Gastroesophageal sphincter (tissue), 4 donors: ENCODE data around the gene NRG2. TPM values are rescaled to one million over a fixed set of nuclear protein-coding genes. Genes with fewer than 3 reads are reported as not detected.

ENCODE experiments used
- ATAC-seq: fragments of 150-250 bp; one replicate; pipeline ENCODE4 v1.9.1; 2016; ENCODE audit warnings: mild to moderate bottlenecking, moderate library complexity
- H3K27ac ChIP-seq, 4 donors: fragments of 200-600 bp; sonication (generic) in 3 of 4; 1 replicate in 3 of 4; 2 replicates in 1 of 4; pipeline ENCODE4 v1.5.1; 2016 to 2019
- H3K27me3 ChIP-seq: fragments of 200-600 bp; sonication (generic); one replicate; pipeline ENCODE4 v1.5.1; 2019
- H3K36me3 ChIP-seq, 2 donors: fragments of 200-600 bp; sonication (generic); one replicate each; pipeline ENCODE4 v1.5.1; 2019; ENCODE audit warnings: control low read depth in 1 of 2
- H3K4me1 ChIP-seq, 3 donors: fragments of 200-600 bp; sonication (generic); 1 replicate in 2 of 3; 2 replicates in 1 of 3; pipeline ENCODE4 v1.5.1; 2016 to 2019; ENCODE audit warnings: control low read depth in 2 of 3
- H3K4me3 ChIP-seq, 2 donors: fragments of 200-600 bp; sonication (generic); one replicate each; pipeline ENCODE4 v1.5.1; 2019; ENCODE audit warnings: mild to moderate bottlenecking in 1 of 2, moderate library complexity in 1 of 2
- H3K9me3 ChIP-seq, 3 donors: fragments of 200-600 bp; sonication (generic); one replicate each; pipeline ENCODE4 v1.5.1; 2017 to 2019; ENCODE audit warnings: control low read depth in 2 of 3
- CTCF ChIP-seq, 4 experiments: fragments of 200-600 bp in 2 of 4; fragments of 450-650 bp in 2 of 4; sonication (generic) in 1 of 4; IDR thresholded peaks; one replicate each; pipeline ENCODE4 v1.5.1; 2017 to 2019; ENCODE audit warnings: antibody characterized with exemption in 4 of 4, mild to moderate bottlenecking in 2 of 4, moderate library complexity in 2 of 4
- EP300 ChIP-seq: sonication (generic); formaldehyde crosslinking; IDR thresholded peaks from one replicate; pipeline ENCODE4 v1.6.1; 2017; ENCODE audit warnings: antibody characterized with exemption, mild to moderate bottlenecking
- POLR2A ChIP-seq, 2 donors: fragments of 450-650 bp; IDR thresholded peaks; one replicate each; pipeline ENCODE4 v1.6.1; 2017; ENCODE audit warnings: antibody characterized with exemption in 2 of 2, mild to moderate bottlenecking in 2 of 2, moderate library complexity in 1 of 2
- POLR2AphosphoS5 ChIP-seq: sonication (generic); formaldehyde crosslinking; IDR thresholded peaks from one replicate; pipeline ENCODE4 v1.6.1; 2017; ENCODE audit warnings: antibody characterized with exemption
- whole genome bisulfite sequencing, 2 donors: methylation state at CpG; one replicate each; pipeline ENCODE4 v1.1.5; 2018; ENCODE audit warnings: low coverage in 1 of 2; 5-methylcytosine and 5-hydroxymethylcytosine counted together
- total RNA-seq, 4 donors: library from RNA; depleted of rRNA; stranded (reverse); fragments of >200 nt; gene quantifications; one replicate each; pipeline ENCODE4 v1.1.0, GENCODE V29; 2016

NRG2 gene
- total RNA-seq, 4 donors from 2014 or later: 3.2 to 7.6 (median 5.1) TPM

- 47 to 100% methylated on average over 1 to 3 of the region's 43 CpGs for WGBS, 2 donors
- H3K4me3 ChIP-seq: peak overlapping the region; percentile 67 to 72
- TF ChIP-seq POLR2A (IDR thresholded peaks at IDR 0.05): no peak
- TF ChIP-seq EP300: no peak
- no peak for TF ChIP-seq CTCF (IDR thresholded peaks at IDR 0.05)
- H3K27ac ChIP-seq: peak overlapping the region in 3 of 4 donors; percentile 80 to 89 (median 80)
- ATAC-seq: no peak
- no peaks in the 10 kb centered on the region for H3K27me3 ChIP-seq
- H3K4me1 ChIP-seq: peaks cover 0 to 13% (median 0%) of the 10 kb centered on the region in 3 donors
- H3K36me3 ChIP-seq: peaks cover 0 to 25% of the 10 kb centered on the region in 2 donors
- no peaks in the 10 kb centered on the region for H3K9me3 ChIP-seq
Observed at GRCh38 chr5:139848508-139849100, 194.5 kb downstream of the NRG2 start.

- Histone ChIP-seq H3K4me1 (peaks cover 0 to 13% (median 0%) of the 10 kb centered on the region in 3 donors), H3K9me3 (no peaks in the 10 kb centered on the region), H3K4me3 (peak overlapping the region; percentile 67 to 72), H3K27ac (peak overlapping the region in 3 of 4 donors; percentile 80 to 89 (median 80)), H3K27me3 (no peaks in the 10 kb centered on the region), H3K36me3 (peaks cover 0 to 24% of the 10 kb centered on the region in 2 donors)
- peak; percentile 87 for ATAC-seq
- no peak for TF ChIP-seq POLR2AphosphoS5
- no peak for TF ChIP-seq EP300
- TF ChIP-seq CTCF (IDR thresholded peaks at IDR 0.05): peak in 3 of 4 experiments; percentile 20 to 33 (median 30)
- peak; percentile 41 to 51 for TF ChIP-seq POLR2A (IDR thresholded peaks at IDR 0.05)
- no CpG with 5 or more reads among the region's 107 CpGs for WGBS, 2 donors
Observed at GRCh38 chr5:139847790-139848507, 195.2 kb downstream of the NRG2 start.

DNA sequence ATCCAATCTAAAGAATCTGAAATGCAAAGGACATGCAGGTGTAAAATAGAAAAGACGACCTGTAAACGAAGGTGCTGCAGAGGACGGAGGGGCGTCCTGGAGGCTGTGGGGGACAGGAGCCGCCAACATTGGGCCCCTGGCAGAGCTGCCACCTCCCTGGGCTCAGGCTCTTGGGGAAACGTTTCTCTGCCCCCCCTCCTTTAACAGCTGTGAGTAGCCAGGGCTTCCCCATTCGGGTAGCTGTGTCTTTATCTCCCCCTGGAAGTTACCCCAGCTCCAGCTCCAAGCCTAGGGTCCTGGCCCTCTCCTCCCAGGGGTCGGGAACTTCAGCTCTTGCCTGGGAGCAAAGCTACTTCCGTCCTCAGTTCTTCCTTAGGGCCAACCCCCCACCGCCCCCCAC, 196.0 kb downstream of the NRG2 start:
- H3K9me3 ChIP-seq: no peaks in the 10 kb centered on the region
- H3K27ac ChIP-seq: no peak overlapping the region
- no peak overlapping the region for H3K4me3 ChIP-seq
- peaks cover 0 to 15% of the 10 kb centered on the region in 2 donors for H3K36me3 ChIP-seq
- no peak for ATAC-seq
- 45 to 65% methylated on average over 6 to 7 of the region's 10 CpGs for WGBS, 2 donors
- no peaks in the 10 kb centered on the region for H3K27me3 ChIP-seq
- H3K4me1 ChIP-seq: peaks cover 0 to 13% (median 0%) of the 10 kb centered on the region in 3 donors
- TF ChIP-seq POLR2A (IDR thresholded peaks at IDR 0.05) (no peak), POLR2AphosphoS5 (no peak), EP300 (no peak), CTCF (IDR thresholded peaks at IDR 0.05) (no peak)

DNA sequence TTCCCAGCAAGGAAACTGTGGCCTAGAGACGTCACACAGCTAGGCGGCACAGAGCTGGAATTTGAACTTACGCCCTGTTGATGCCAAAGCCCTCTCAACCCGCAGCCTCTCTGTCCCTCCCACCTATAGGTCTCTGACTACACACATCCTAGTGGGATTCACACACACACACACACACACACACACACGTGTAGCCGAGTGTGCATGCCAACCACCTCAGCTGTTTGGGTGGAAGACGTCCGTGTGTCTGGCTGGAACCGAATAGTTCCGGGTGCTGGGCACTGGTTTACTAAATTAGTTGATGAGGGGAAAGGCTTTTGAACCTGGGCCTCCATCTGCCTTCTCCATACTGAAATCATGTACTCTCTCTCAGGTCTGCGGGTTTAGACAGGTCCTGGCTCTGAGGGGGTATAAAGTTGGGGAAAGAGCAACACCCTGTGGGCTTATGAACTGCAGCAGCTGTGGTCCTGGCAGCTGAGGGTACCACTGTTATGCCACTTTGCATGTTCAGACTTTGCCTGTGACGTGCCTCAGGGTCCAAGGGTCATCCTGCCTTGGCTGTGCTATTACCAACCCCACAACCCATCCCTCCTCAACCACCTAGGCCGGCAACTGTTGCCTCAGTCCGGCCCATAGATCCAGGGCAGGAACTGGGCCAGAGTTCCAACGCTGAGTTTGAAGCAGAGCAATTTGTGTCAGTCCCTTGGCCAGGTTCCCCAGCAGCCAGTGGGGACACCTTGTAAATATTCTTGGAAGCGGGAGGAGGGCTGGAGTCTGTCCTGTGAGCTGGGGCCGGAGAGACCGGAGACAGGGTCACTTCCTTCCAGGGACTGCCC, 197.0 kb downstream of the NRG2 start:
- no peak overlapping the region for H3K4me3 ChIP-seq
- ATAC-seq: no peak
- no peak for TF ChIP-seq CTCF (IDR thresholded peaks at IDR 0.05)
- no peak for TF ChIP-seq EP300
- no peak for TF ChIP-seq POLR2AphosphoS5
- no peak for TF ChIP-seq POLR2A (IDR thresholded peaks at IDR 0.05)
- H3K4me1 ChIP-seq: peaks cover 0 to 13% (median 0%) of the 10 kb centered on the region in 3 donors
- H3K9me3 ChIP-seq: no peaks in the 10 kb centered on the region
- H3K27ac ChIP-seq: no peak overlapping the region
- no peaks in the 10 kb centered on the region for H3K27me3 ChIP-seq
- peaks cover 0 to 5% of the 10 kb centered on the region in 2 donors for H3K36me3 ChIP-seq
- 74 to 87% methylated on average over 5 to 12 of the region's 18 CpGs for WGBS, 2 donors
